ENCODE measurements around the gene P2RX6. TPM values are rescaled to one million over a fixed set of nuclear protein-coding genes. Genes with fewer than 3 reads are reported as not detected.

P2RX6 gene
- total and polyA plus RNA-seq, 9 of the 15 experiments (the other 6 are each of a cell fraction or from before 2014, with no cell fraction given): 0.01 to 3.9 (median 1.5) TPM; not detected in 1

DNA sequence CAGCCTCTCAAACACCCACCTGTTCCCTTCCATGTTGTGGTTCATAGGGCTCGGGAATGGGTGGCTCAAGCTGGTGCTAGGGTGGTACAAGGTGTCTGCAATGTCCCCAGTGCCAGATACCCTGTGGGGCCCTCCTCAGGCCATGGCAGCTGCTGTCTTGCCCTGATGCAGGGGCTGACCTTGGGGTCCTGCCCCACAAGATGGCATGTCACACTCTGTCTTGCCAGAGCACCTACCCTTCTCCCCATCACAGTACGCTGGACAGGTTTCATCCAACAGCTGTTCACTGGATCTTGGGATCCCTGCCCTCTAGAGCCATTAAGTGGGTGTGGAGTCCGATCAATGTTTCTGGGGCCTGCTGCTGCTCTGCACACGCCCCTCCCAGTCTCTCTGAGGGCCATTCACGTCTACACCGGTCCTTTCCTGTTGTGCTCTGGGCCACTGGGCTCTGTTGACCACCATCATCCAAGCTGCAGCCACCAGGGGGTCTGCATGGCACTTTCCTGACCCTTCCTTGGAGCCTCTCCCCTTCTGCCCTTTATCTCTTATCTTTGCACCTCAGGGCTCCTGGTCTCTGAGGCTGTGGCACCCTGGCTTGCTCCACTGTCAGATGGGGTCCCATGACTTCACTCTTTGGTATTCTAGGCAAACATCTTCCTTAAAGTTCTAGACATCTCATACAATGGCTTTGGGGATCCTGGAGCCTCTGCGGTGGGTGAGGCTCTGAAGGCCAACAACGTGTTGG lies 37.9 kb downstream of the P2RX6 start (continued):
- no peak for TF ChIP-seq HMBOX1 (IDR thresholded peaks at IDR 0.05)
- no peak for TF ChIP-seq POLR2AphosphoS5 (IDR thresholded peaks at IDR 0.05; ENCODE audit: control insufficient read depth, insufficient read depth, low read depth, low read length)
- no peak for TF ChIP-seq CTBP1 (IDR thresholded peaks at IDR 0.05; ENCODE audit: borderline replicate concordance)
- no peak for TF ChIP-seq SRSF1 (IDR thresholded peaks at IDR 0.05; ENCODE audit: low read depth, low read length)
- TF ChIP-seq NFIX (CRISPR knock-in tag; IDR thresholded peaks at IDR 0.05; ENCODE audit: low read depth): no peak
- TF ChIP-seq RFX7 (CRISPR knock-in tag; IDR thresholded peaks at IDR 0.05): no peak
- 0 out of 2 replicates have a peak, but pooled peaks have one; percentile 15 for TF ChIP-seq TAF7 (tag; IDR thresholded peaks at IDR 0.05)
- no peak for TF ChIP-seq POLR2AphosphoS2 (IDR thresholded peaks at IDR 0.05; ENCODE audit: low read length)
- TF ChIP-seq, protein P1, sequence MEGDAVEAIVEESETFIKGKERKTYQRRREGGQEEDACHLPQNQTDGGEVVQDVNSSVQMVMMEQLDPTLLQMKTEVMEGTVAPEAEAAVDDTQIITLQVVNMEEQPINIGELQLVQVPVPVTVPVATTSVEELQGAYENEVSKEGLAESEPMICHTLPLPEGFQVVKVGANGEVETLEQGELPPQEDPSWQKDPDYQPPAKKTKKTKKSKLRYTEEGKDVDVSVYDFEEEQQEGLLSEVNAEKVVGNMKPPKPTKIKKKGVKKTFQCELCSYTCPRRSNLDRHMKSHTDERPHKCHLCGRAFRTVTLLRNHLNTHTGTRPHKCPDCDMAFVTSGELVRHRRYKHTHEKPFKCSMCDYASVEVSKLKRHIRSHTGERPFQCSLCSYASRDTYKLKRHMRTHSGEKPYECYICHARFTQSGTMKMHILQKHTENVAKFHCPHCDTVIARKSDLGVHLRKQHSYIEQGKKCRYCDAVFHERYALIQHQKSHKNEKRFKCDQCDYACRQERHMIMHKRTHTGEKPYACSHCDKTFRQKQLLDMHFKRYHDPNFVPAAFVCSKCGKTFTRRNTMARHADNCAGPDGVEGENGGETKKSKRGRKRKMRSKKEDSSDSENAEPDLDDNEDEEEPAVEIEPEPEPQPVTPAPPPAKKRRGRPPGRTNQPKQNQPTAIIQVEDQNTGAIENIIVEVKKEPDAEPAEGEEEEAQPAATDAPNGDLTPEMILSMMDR (IDR thresholded peaks at IDR 0.05 in 2 of 3, conservative IDR thresholded peaks at IDR 0.05 in 1 of 3; ENCODE audit: insufficient read depth in 2 of 3, low read depth in 1 of 3, low read length in 3 of 3): 0 out of 6 replicates have a peak, but pooled peaks of 1 of the 3 experiments have one; percentile 11
- no peak for TF ChIP-seq TEAD2 (tag; IDR thresholded peaks at IDR 0.05)
- TF ChIP-seq PRDM10 (IDR thresholded peaks at IDR 0.05; ENCODE audit: partially characterized antibody): no peak
- TF ChIP-seq E4F1 (CRISPR knock-in tag; IDR thresholded peaks at IDR 0.05; ENCODE audit: borderline replicate concordance): peak; percentile 26; the same call in 1 of the 2 replicates
- TF ChIP-seq MTA3 (IDR thresholded peaks at IDR 0.05; ENCODE audit: borderline replicate concordance): no peak
- TF ChIP-seq NFIC (IDR thresholded peaks at IDR 0.05): no peak
- TF ChIP-seq ELF4 (CRISPR knock-in tag; IDR thresholded peaks at IDR 0.05): 0 out of 2 replicates have a peak, but pooled peaks have one; percentile 49
- no peak for TF ChIP-seq BACH1 (tag; IDR thresholded peaks at IDR 0.05)

Data from K562 (cell line).